Measurements from ENCODE around the gene CAMSAP3.

DNA sequence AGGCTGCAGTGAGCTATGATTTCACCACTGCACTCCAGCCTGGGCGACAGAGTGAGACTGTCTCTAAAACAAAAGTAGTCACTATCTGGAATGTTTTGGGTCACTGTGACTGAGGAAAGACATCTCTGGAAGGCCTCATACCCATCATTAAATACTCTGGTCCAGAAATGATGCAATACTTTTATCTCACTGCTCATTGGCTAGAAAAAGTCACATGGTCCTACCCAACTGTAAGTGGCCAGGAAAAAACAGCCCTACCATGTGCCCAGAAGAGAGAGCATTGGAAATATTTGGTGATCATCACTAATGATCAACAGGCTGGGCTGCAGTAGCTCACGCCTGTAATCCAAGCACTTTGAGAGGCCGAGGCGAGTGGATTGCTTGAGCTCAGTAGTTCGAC, 30.3 kb upstream of the CAMSAP3 start:
- TF ChIP-seq CTCF (IDR thresholded peaks at IDR 0.05) (no peak), POLR2AphosphoS5 (IDR thresholded peaks at IDR 0.05) (no peak), POLR2A (IDR thresholded peaks at IDR 0.05) (no peak)

Data from prostate gland (tissue), 2 donors.